ENCODE data around the gene PUSL1.
A peak's percentile ranks its signal among the peaks of the same experiment; 100 is the strongest.

The PUSL1 gene

GRCh38 chr1:1353389-1354151, 45.2 kb downstream of the PUSL1 start:
- no peaks in the 10 kb centered on the region for H3K9me3 ChIP-seq (ENCODE audit: control insufficient read depth, insufficient read depth, low read depth, low read length)
- H3K36me3 ChIP-seq (ENCODE audit: control insufficient read depth, insufficient read depth, low read length): no peaks in the 10 kb centered on the region
- H3K27me3 ChIP-seq (ENCODE audit: control insufficient read depth, insufficient read depth, low read length): peaks cover 31% of the 10 kb centered on the region
- peak overlapping the region; percentile 58 for H3K4me3 ChIP-seq (ENCODE audit: low read depth, low read length)
- H3K27ac ChIP-seq (ENCODE audit: low read depth, low read length): no peak overlapping the region
- peaks cover 47% of the 10 kb centered on the region for H3K4me1 ChIP-seq (ENCODE audit: control insufficient read depth, insufficient read depth, low read length)
- H3K9ac ChIP-seq (ENCODE audit: low read length): peak overlapping the region; percentile 46

- Histone ChIP-seq H3K9me3 (ENCODE audit: control insufficient read depth, insufficient read depth, low read depth, low read length) (no peaks in the 10 kb centered on the region), H3K27ac (ENCODE audit: low read depth, low read length) (no peak overlapping the region), H3K36me3 (ENCODE audit: control insufficient read depth, insufficient read depth, low read length) (no peaks in the 10 kb centered on the region), H3K9ac (ENCODE audit: low read length) (no peak overlapping the region), H3K4me3 (ENCODE audit: low read depth, low read length) (peak overlapping the region; percentile 58), H3K27me3 (ENCODE audit: control insufficient read depth, insufficient read depth, low read length) (peaks cover 31% of the 10 kb centered on the region), H3K4me1 (ENCODE audit: control insufficient read depth, insufficient read depth, low read length) (peaks cover 56% of the 10 kb centered on the region)
Observed at GRCh38 chr1:1354271-1355247, 46.2 kb downstream of the PUSL1 start.

- no peaks in the 10 kb centered on the region for H3K36me3 ChIP-seq (ENCODE audit: control insufficient read depth, insufficient read depth, low read length)
- H3K4me3 ChIP-seq (ENCODE audit: low read depth, low read length): peak overlapping the region; percentile 46; the same call in 1 of the 2 replicates
- H3K27me3 ChIP-seq (ENCODE audit: control insufficient read depth, insufficient read depth, low read length): peaks cover 31% of the 10 kb centered on the region
- H3K27ac ChIP-seq (ENCODE audit: low read depth, low read length): no peak overlapping the region
- H3K9me3 ChIP-seq (ENCODE audit: control insufficient read depth, insufficient read depth, low read depth, low read length): no peaks in the 10 kb centered on the region
- H3K4me1 ChIP-seq (ENCODE audit: control insufficient read depth, insufficient read depth, low read length): peaks cover 64% of the 10 kb centered on the region
- H3K9ac ChIP-seq (ENCODE audit: low read length): no peak overlapping the region
Observed at GRCh38 chr1:1355416-1355815, 47.0 kb downstream of the PUSL1 start.

GRCh38 chr1:1356166-1356795, 47.9 kb downstream of the PUSL1 start:
- H3K36me3 ChIP-seq (ENCODE audit: control insufficient read depth, insufficient read depth, low read length): no peaks in the 10 kb centered on the region
- H3K4me3 ChIP-seq (ENCODE audit: low read depth, low read length): no peak overlapping the region
- no peak overlapping the region for H3K9ac ChIP-seq (ENCODE audit: low read length)
- no peaks in the 10 kb centered on the region for H3K9me3 ChIP-seq (ENCODE audit: control insufficient read depth, insufficient read depth, low read depth, low read length)
- H3K4me1 ChIP-seq (ENCODE audit: control insufficient read depth, insufficient read depth, low read length): peaks cover 71% of the 10 kb centered on the region
- H3K27ac ChIP-seq (ENCODE audit: low read depth, low read length): no peak overlapping the region
- H3K27me3 ChIP-seq (ENCODE audit: control insufficient read depth, insufficient read depth, low read length): peaks cover 31% of the 10 kb centered on the region

GRCh38 chr1:1356796-1357401, 48.5 kb downstream of the PUSL1 start:
- Histone ChIP-seq H3K9ac (ENCODE audit: low read length) (no peak overlapping the region), H3K27ac (ENCODE audit: low read depth, low read length) (no peak overlapping the region), H3K27me3 (ENCODE audit: control insufficient read depth, insufficient read depth, low read length) (peaks cover 31% of the 10 kb centered on the region), H3K9me3 (ENCODE audit: control insufficient read depth, insufficient read depth, low read depth, low read length) (no peaks in the 10 kb centered on the region), H3K4me3 (ENCODE audit: low read depth, low read length) (no peak overlapping the region), H3K36me3 (ENCODE audit: control insufficient read depth, insufficient read depth, low read length) (no peaks in the 10 kb centered on the region), H3K4me1 (ENCODE audit: control insufficient read depth, insufficient read depth, low read length) (peaks cover 70% of the 10 kb centered on the region)

GRCh38 chr1:1357871-1358432, 49.6 kb downstream of the PUSL1 start:
- Histone ChIP-seq H3K27ac (ENCODE audit: low read depth, low read length) (peak overlapping the region; percentile 85; the same call in 1 of the 2 replicates), H3K27me3 (ENCODE audit: control insufficient read depth, insufficient read depth, low read length) (peaks cover 26% of the 10 kb centered on the region), H3K4me1 (ENCODE audit: control insufficient read depth, insufficient read depth, low read length) (peaks cover 66% of the 10 kb centered on the region), H3K4me3 (ENCODE audit: low read depth, low read length) (peak overlapping the region; percentile 37), H3K36me3 (ENCODE audit: control insufficient read depth, insufficient read depth, low read length) (no peaks in the 10 kb centered on the region), H3K9me3 (ENCODE audit: control insufficient read depth, insufficient read depth, low read depth, low read length) (no peaks in the 10 kb centered on the region), H3K9ac (ENCODE audit: low read length) (peak overlapping the region; percentile 59)

GRCh38 chr1:1358433-1359271, 50.3 kb downstream of the PUSL1 start, which contains the start of gene MXRA8:
Gene MXRA8, minus strand, starts transcription at chr1:1358555. Its CDS starts 51 bp downstream, at chr1:1358504.
- peaks cover 18% of the 10 kb centered on the region for H3K27me3 ChIP-seq (ENCODE audit: control insufficient read depth, insufficient read depth, low read length)
- peaks cover 60% of the 10 kb centered on the region for H3K4me1 ChIP-seq (ENCODE audit: control insufficient read depth, insufficient read depth, low read length)
- no peaks in the 10 kb centered on the region for H3K36me3 ChIP-seq (ENCODE audit: control insufficient read depth, insufficient read depth, low read length)
- peak within 1 kb of the TSS; percentile 59 for H3K9ac ChIP-seq (ENCODE audit: low read length)
- H3K9me3 ChIP-seq (ENCODE audit: control insufficient read depth, insufficient read depth, low read depth, low read length): no peaks in the 10 kb centered on the region
- peak within 1 kb of the TSS; percentile 37 for H3K4me3 ChIP-seq (ENCODE audit: low read depth, low read length)
- H3K27ac ChIP-seq (ENCODE audit: low read depth, low read length): peak within 1 kb of the TSS; percentile 85; the same call in 1 of the 2 replicates

GRCh38 chr1:1359308-1359663, 50.9 kb downstream of the PUSL1 start:
- Histone ChIP-seq H3K4me1 (ENCODE audit: control insufficient read depth, insufficient read depth, low read length) (peaks cover 55% of the 10 kb centered on the region), H3K36me3 (ENCODE audit: control insufficient read depth, insufficient read depth, low read length) (no peaks in the 10 kb centered on the region), H3K9me3 (ENCODE audit: control insufficient read depth, insufficient read depth, low read depth, low read length) (no peaks in the 10 kb centered on the region), H3K9ac (ENCODE audit: low read length) (no peak overlapping the region), H3K27me3 (ENCODE audit: control insufficient read depth, insufficient read depth, low read length) (peaks cover 12% of the 10 kb centered on the region), H3K4me3 (ENCODE audit: low read depth, low read length) (no peak overlapping the region), H3K27ac (ENCODE audit: low read depth, low read length) (peak overlapping the region; percentile 39; the same call in 1 of the 2 replicates)

GRCh38 chr1:1359664-1360468, 51.5 kb downstream of the PUSL1 start:
- no peaks in the 10 kb centered on the region for H3K36me3 ChIP-seq (ENCODE audit: control insufficient read depth, insufficient read depth, low read length)
- H3K27me3 ChIP-seq (ENCODE audit: control insufficient read depth, insufficient read depth, low read length): peaks cover 6% of the 10 kb centered on the region
- H3K9ac ChIP-seq (ENCODE audit: low read length): peak overlapping the region; percentile 47
- peak overlapping the region; percentile 39; the same call in 1 of the 2 replicates for H3K27ac ChIP-seq (ENCODE audit: low read depth, low read length)
- peaks cover 49% of the 10 kb centered on the region for H3K4me1 ChIP-seq (ENCODE audit: control insufficient read depth, insufficient read depth, low read length)
- no peaks in the 10 kb centered on the region for H3K9me3 ChIP-seq (ENCODE audit: control insufficient read depth, insufficient read depth, low read depth, low read length)
- H3K4me3 ChIP-seq (ENCODE audit: low read depth, low read length): no peak overlapping the region

All from HUES6 (cell line).